VCaP (cell line): ENCODE measurements around the gene NUBPL.
"Not testable (repeated sequence)": the region's sequence is repeated elsewhere in the genome, so short reads cannot be mapped to it uniquely, and the experiment has no call there.

Source experiments
- H3K27ac ChIP-seq: fragments of 450-650 bp; 2 replicates; pipeline ENCODE4 v1.5.1; 2017
- TF ChIP-seq, protein P1 (sequence below): fragments of 450-650 bp; conservative IDR thresholded peaks from 2 replicates; pipeline ENCODE4 v1.5.1; 2017; ENCODE audit warnings: mild to moderate bottlenecking, moderate library complexity

NUBPL gene

GRCh38 chr14:31781578-31781977 lies 220.4 kb downstream of the NUBPL start:
- no peak overlapping the region for H3K27ac ChIP-seq
- TF ChIP-seq, protein P1, sequence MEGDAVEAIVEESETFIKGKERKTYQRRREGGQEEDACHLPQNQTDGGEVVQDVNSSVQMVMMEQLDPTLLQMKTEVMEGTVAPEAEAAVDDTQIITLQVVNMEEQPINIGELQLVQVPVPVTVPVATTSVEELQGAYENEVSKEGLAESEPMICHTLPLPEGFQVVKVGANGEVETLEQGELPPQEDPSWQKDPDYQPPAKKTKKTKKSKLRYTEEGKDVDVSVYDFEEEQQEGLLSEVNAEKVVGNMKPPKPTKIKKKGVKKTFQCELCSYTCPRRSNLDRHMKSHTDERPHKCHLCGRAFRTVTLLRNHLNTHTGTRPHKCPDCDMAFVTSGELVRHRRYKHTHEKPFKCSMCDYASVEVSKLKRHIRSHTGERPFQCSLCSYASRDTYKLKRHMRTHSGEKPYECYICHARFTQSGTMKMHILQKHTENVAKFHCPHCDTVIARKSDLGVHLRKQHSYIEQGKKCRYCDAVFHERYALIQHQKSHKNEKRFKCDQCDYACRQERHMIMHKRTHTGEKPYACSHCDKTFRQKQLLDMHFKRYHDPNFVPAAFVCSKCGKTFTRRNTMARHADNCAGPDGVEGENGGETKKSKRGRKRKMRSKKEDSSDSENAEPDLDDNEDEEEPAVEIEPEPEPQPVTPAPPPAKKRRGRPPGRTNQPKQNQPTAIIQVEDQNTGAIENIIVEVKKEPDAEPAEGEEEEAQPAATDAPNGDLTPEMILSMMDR, result no peak

DNA sequence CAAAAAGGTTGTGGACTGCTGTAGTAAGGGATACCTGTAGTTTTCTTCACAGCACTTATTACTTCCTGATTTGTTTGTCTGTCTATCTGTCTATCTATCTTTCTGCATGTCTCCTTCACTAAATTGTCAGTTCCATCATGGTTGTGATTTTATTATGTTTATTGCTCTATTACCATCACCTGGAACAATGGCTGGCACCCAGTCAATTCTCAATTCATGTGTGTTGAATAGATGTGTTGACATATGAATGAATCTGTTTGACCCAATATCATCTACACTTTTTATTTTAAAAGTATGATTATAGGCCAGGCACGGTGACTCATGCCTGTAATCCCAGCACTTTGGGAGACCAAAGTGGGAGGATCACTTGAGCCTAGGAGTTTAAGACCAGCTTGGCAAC lies 224.4 kb downstream of the NUBPL start:
- H3K27ac ChIP-seq, result no peak overlapping the region
- TF ChIP-seq, protein P1, result no peak

- H3K27ac ChIP-seq, result no peak overlapping the region
- TF ChIP-seq, protein P1, result no peak
Measured at GRCh38 chr14:31787377-31787776, 226.2 kb downstream of the NUBPL start.

- H3K27ac ChIP-seq, result no peak overlapping the region; the same call in 1 of the 2 replicates
- TF ChIP-seq, protein P1, result no peak
Measured at GRCh38 chr14:31788340-31788739, 227.1 kb downstream of the NUBPL start.

DNA sequence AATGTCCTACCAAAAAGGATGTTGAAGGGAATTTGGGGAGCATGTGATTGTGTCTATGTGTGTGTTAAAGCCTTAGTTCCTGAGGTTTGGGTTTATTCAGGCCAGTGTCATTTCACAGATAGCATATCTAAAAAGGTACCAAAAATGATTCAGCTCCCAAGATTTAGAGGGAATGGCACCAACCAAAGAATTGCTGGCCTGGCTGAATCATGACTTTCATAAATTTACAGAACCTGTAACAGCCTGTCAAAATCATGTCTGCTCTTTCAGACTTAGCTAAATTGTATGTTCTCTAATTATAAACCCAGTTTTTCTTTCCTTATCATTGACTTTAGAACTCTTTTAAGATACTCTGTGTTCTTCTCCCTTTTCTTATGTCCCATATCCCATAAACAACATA lies 231.5 kb downstream of the NUBPL start:
- TF ChIP-seq, protein P1, result no peak
- H3K27ac ChIP-seq, result no peak overlapping the region

DNA sequence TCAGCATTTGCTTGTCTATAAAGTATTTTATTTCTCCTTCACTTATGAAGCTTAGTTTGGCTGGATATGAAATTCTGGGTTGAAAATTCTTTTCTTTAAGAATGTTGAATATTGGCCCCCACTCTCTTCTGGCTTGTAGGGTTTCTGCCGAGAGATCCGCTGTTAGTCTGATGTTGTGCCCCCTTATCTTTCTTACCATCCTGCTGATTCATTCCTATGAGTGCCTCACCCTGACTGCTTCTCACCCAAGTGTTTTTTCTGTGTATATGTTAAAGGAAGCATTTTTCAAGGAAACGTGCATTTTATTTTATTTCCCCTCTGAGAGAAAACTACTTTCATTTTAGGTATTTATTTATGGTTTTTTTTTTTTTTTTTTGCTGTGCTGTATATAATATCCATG lies 236.7 kb downstream of the NUBPL start:
- H3K27ac ChIP-seq, result not testable (repeated sequence)

- TF ChIP-seq, protein P1, result no peak
- H3K27ac ChIP-seq, result no peak overlapping the region
Measured at GRCh38 chr14:31802838-31803237, 241.6 kb downstream of the NUBPL start.

- H3K27ac ChIP-seq, result no peak overlapping the region
- TF ChIP-seq, protein P1, result no peak
Measured at GRCh38 chr14:31806249-31806648, 245.0 kb downstream of the NUBPL start.

DNA sequence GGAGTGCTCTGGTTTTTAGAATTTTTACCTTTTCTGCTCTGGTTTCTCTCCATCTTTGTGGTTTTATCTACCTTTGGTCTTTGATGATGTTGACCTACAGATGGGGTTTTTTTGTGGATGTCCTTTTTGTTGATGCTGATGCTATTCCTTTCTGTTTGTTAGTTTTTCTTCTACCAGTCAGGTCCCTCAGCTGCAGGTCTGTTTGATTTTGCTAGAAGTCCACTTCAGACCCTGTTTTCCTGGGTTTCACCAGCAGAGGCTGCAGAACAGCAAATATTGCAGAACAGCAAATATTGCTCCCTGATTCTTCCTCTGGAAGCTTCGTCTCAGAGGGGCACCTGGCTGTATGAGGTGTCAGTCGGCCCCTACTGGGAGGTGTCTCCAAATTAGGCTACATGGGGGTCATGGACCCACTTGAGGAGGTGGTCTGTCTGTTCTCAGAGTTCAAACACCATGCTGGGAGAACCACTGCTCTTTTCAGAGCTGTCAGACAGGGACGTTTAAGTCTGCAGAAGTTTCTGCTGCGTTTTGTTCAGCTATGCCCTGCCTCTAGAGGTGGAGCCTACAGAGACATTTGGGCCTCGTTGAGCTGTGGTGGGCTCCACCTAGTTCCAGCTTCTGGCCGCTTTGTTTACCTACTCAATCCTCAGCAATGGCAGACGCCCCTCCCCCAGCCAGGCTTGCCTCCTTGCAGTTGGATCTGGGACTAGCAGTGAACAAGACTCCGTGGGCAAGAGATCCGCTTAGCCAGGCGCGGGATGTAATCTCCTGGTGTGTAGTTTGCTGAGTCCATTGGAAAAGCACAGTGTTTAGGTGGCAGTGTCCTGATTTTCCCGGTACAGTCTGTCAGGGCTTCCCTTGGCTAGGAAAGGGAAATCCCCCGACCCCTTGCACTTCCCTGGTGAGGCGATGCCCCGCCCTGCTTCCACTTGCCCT lies 250.8 kb downstream of the NUBPL start:
- H3K27ac ChIP-seq, result not testable (repeated sequence)

GRCh38 chr14:31813724-31814490 lies 252.7 kb downstream of the NUBPL start:
- H3K27ac ChIP-seq, result not testable (repeated sequence)
